HG03565 (cell line): ENCODE data around the gene APPL2.

Source experiments
- ATAC-seq: cut with Tn5 transposase; IDR thresholded peaks from one replicate; pipeline ENCODE4 v1.9.1; 2021; ENCODE audit warnings: mild to moderate bottlenecking, moderate library complexity; ENCODE audit not compliant: unreplicated experiment

APPL2 gene

DNA sequence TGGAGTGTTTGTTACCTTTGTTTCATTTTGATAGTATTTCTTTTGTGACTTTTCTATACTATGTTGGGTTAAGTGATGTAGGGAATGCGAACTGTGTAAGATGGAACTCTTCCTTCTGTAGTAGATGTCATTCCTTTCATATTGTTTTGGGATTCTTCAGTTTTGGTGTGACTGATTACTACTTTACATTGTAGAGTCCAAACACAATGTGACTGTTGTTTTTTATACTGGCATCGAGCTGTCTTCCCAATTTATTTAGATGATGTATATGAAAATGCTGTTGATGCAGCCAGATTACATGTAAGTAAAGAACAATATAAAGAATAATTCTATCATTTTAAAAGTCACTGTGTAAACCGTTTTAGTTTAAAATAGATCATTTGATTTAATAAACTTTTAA is 93.7 kb downstream of the APPL2 start:
- no peak for ATAC-seq

DNA sequence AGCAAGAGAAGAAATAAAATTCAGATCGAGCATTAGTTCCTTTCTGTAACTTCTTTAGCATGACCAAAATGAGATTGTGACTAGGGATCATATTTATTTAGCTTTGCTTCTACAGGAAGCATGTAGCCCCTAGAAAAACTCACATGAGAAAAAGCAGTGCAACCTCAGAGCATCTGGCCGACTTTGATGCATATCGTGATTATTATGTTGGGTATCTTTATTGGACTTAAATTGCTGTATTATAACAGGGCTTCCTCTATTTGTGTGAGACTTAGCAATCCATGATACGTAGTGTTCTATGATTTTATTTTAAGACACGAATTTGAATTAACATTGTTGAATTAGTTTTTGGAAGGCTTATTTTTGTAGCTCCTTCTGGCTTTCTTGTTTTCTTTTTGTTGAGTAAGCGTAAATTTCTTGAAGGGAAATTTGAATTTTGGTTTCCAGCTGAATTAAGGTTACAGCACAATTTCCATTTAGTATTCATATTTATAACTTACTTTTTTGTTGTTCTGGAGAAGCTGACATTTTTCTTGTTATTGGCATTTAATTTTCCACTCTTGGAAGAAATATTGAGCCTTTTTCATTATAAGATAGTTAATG is 94.6 kb downstream of the APPL2 start:
- ATAC-seq = no peak

GRCh38 chr12:105138248-105138647 is 97.7 kb downstream of the APPL2 start:
- ATAC-seq = no peak
